HEK293 (cell line): ENCODE measurements around the gene AGRN.

Experiments used
- BCL11A ChIP-seq: fragments of 450-650 bp; formaldehyde crosslinking; IDR thresholded peaks from 2 replicates; pipeline ENCODE4 v1.5.1; 2016; ENCODE audit warnings: low read depth, missing biosample characterization, missing genetic modification characterization
- HOXC10 ChIP-seq: sonication (generic); formaldehyde crosslinking; IDR thresholded peaks from 2 replicates; pipeline ENCODE4 v1.8.1; 2023; ENCODE audit warnings: mild to moderate bottlenecking, missing genetic modification reagents
- RBAK ChIP-seq: fragments of 450-650 bp; formaldehyde crosslinking; IDR thresholded peaks from 2 replicates; pipeline ENCODE4 v1.5.1; 2016; ENCODE audit warnings: missing biosample characterization, missing genetic modification characterization
- SP2 ChIP-seq: fragments of 450-650 bp; formaldehyde crosslinking; IDR thresholded peaks from 2 replicates; pipeline ENCODE4 v1.5.1; 2016; ENCODE audit warnings: missing biosample characterization, missing genetic modification characterization
- ZBTB20 ChIP-seq: fragments of 450-650 bp; formaldehyde crosslinking; IDR thresholded peaks from 2 replicates; pipeline ENCODE4 v1.5.1; 2016; ENCODE audit warnings: missing biosample characterization, missing genetic modification characterization
- ZNF121 ChIP-seq: fragments of 450-650 bp; formaldehyde crosslinking; IDR thresholded peaks from 2 replicates; pipeline ENCODE4 v1.5.1; 2016; ENCODE audit warnings: missing biosample characterization, missing genetic modification characterization
- ZNF133 ChIP-seq: fragments of 450-650 bp; formaldehyde crosslinking; IDR thresholded peaks from 2 replicates; pipeline ENCODE4 v1.5.1; 2016; ENCODE audit warnings: missing biosample characterization, missing genetic modification characterization
- ZNF16 ChIP-seq: fragments of 450-650 bp; formaldehyde crosslinking; IDR thresholded peaks from 2 replicates; pipeline ENCODE4 v1.5.1; 2016; ENCODE audit warnings: low read depth, missing biosample characterization, missing genetic modification characterization
- ZNF521 ChIP-seq: fragments of 450-650 bp; formaldehyde crosslinking; IDR thresholded peaks from 2 replicates; pipeline ENCODE4 v1.5.1; 2017; ENCODE audit warnings: missing biosample characterization, mild to moderate bottlenecking, missing genetic modification characterization
- ZNF777 ChIP-seq: fragments of 450-650 bp; formaldehyde crosslinking; IDR thresholded peaks from 2 replicates; pipeline ENCODE4 v1.5.1; 2017; ENCODE audit warnings: missing biosample characterization, missing genetic modification characterization, borderline replicate concordance
- TF ChIP-seq, protein P1 (sequence below): fragments of 450-650 bp; formaldehyde crosslinking; IDR thresholded peaks from 2 replicates; pipeline ENCODE4 v1.5.1; 2016; ENCODE audit warnings: missing biosample characterization, missing genetic modification characterization
- TF ChIP-seq, protein P2 (sequence below): fragments of 450-650 bp; formaldehyde crosslinking; conservative IDR thresholded peaks from 2 replicates; pipeline ENCODE4 v1.5.1; 2016; ENCODE audit warnings: low read depth, missing biosample characterization, missing genetic modification characterization
- TF ChIP-seq, protein P3 (sequence below): fragments of 450-650 bp; formaldehyde crosslinking; IDR thresholded peaks from 2 replicates; pipeline ENCODE4 v1.5.1; 2016; ENCODE audit warnings: missing biosample characterization, missing genetic modification characterization, low read depth
- TF ChIP-seq, protein P4 (sequence below): fragments of 450-650 bp; formaldehyde crosslinking; IDR thresholded peaks from 2 replicates; pipeline ENCODE4 v1.5.1; 2016; ENCODE audit warnings: missing biosample characterization, missing genetic modification characterization

DNA sequence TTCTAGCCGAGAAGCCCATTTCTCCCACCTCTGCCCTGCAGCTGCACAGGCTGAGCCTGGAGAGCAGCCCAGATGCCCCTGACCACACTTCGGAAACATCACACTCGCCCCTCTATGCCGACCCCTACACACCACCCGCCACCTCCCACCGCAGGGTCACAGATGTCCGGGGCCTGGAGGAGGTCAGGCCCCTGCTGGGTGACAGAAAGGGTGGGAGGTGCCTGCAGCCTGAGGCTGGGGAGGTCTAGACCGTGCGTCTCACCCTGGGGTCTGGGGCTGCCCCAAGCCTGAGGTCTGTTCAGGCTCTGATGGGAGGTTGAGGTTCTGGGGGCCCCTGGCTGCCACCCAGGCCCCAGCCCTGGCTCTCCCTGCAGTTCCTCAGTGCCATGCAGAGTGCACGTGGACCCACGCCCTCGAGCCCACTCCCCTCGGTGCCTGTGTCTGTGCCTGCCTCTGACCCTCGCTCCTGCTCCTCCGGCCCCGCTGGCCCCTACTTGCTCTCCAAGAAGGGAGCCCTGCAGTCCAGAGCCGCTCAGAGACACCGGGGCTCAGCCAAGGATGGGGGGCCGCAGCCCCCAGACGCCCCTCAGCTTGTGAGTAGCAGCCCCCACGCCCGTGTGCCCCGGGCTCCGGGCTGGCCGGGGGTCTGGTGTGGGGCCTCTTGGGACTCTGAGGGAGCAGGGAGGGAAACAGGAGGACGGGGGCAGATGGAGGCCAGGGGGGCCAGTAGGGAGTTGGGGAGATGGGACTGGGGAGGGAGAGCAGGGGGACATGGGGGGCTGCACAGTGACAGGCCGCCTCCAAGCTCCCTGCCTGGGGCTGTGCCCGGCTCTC, 46.2 kb upstream of the AGRN start:
- TF ChIP-seq, protein P1, sequence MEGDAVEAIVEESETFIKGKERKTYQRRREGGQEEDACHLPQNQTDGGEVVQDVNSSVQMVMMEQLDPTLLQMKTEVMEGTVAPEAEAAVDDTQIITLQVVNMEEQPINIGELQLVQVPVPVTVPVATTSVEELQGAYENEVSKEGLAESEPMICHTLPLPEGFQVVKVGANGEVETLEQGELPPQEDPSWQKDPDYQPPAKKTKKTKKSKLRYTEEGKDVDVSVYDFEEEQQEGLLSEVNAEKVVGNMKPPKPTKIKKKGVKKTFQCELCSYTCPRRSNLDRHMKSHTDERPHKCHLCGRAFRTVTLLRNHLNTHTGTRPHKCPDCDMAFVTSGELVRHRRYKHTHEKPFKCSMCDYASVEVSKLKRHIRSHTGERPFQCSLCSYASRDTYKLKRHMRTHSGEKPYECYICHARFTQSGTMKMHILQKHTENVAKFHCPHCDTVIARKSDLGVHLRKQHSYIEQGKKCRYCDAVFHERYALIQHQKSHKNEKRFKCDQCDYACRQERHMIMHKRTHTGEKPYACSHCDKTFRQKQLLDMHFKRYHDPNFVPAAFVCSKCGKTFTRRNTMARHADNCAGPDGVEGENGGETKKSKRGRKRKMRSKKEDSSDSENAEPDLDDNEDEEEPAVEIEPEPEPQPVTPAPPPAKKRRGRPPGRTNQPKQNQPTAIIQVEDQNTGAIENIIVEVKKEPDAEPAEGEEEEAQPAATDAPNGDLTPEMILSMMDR (tag by site-specific recombination), result no peak
- TF ChIP-seq ZBTB20 (tag by site-specific recombination), result no peak
- TF ChIP-seq BCL11A (tag by site-specific recombination), result no peak
- TF ChIP-seq HOXC10 (CRISPR knock-in tag), result no peak
- TF ChIP-seq, protein P2, sequence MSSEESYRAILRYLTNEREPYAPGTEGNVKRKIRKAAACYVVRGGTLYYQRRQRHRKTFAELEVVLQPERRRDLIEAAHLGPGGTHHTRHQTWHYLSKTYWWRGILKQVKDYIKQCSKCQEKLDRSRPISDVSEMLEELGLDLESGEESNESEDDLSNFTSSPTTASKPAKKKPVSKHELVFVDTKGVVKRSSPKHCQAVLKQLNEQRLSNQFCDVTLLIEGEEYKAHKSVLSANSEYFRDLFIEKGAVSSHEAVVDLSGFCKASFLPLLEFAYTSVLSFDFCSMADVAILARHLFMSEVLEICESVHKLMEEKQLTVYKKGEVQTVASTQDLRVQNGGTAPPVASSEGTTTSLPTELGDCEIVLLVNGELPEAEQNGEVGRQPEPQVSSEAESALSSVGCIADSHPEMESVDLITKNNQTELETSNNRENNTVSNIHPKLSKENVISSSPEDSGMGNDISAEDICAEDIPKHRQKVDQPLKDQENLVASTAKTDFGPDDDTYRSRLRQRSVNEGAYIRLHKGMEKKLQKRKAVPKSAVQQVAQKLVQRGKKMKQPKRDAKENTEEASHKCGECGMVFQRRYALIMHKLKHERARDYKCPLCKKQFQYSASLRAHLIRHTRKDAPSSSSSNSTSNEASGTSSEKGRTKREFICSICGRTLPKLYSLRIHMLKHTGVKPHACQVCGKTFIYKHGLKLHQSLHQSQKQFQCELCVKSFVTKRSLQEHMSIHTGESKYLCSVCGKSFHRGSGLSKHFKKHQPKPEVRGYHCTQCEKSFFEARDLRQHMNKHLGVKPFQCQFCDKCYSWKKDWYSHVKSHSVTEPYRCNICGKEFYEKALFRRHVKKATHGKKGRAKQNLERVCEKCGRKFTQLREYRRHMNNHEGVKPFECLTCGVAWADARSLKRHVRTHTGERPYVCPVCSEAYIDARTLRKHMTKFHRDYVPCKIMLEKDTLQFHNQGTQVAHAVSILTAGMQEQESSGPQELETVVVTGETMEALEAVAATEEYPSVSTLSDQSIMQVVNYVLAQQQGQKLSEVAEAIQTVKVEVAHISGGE, result no peak
- TF ChIP-seq RBAK (tag by site-specific recombination), result no peak
- no peak for TF ChIP-seq ZNF133 (tag by site-specific recombination)
- TF ChIP-seq, protein P3, sequence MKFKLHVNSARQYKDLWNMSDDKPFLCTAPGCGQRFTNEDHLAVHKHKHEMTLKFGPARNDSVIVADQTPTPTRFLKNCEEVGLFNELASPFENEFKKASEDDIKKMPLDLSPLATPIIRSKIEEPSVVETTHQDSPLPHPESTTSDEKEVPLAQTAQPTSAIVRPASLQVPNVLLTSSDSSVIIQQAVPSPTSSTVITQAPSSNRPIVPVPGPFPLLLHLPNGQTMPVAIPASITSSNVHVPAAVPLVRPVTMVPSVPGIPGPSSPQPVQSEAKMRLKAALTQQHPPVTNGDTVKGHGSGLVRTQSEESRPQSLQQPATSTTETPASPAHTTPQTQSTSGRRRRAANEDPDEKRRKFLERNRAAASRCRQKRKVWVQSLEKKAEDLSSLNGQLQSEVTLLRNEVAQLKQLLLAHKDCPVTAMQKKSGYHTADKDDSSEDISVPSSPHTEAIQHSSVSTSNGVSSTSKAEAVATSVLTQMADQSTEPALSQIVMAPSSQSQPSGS, result no peak
- TF ChIP-seq ZNF521 (tag by site-specific recombination), result no peak
- no peak for TF ChIP-seq ZNF16 (tag by site-specific recombination)
- TF ChIP-seq, protein P4, sequence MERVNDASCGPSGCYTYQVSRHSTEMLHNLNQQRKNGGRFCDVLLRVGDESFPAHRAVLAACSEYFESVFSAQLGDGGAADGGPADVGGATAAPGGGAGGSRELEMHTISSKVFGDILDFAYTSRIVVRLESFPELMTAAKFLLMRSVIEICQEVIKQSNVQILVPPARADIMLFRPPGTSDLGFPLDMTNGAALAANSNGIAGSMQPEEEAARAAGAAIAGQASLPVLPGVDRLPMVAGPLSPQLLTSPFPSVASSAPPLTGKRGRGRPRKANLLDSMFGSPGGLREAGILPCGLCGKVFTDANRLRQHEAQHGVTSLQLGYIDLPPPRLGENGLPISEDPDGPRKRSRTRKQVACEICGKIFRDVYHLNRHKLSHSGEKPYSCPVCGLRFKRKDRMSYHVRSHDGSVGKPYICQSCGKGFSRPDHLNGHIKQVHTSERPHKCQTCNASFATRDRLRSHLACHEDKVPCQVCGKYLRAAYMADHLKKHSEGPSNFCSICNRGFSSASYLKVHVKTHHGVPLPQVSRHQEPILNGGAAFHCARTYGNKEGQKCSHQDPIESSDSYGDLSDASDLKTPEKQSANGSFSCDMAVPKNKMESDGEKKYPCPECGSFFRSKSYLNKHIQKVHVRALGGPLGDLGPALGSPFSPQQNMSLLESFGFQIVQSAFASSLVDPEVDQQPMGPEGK (tag by site-specific recombination), result no peak
- TF ChIP-seq ZNF121 (tag by site-specific recombination), result no peak
- no peak for TF ChIP-seq SP2 (tag by site-specific recombination)
- TF ChIP-seq ZNF777 (tag by site-specific recombination), result no peak
